Osteoblast (primary cell): Measurements from ENCODE around the gene ZNF790. TPM values are rescaled to one million over a fixed set of nuclear protein-coding genes. Genes with fewer than 3 reads are reported as not detected.

Source experiments
- DNase-seq: peaks from one replicate; pipeline ENCODE4 v3.0.0; 2011; ENCODE audit warnings: low spot score, mixed read lengths; ENCODE audit not compliant: insufficient read length; ENCODE audit errors: missing footprints
- H2AFZ ChIP-seq: 2 replicates; pipeline ENCODE4 v1.6.0; 2011; ENCODE audit warnings: mild to moderate bottlenecking, low read length
- H3K27ac ChIP-seq: 2 replicates; pipeline ENCODE4 v1.5.1; 2011; ENCODE audit warnings: mild to moderate bottlenecking, low read depth, low read length, moderate library complexity
- H3K27me3 ChIP-seq: 2 replicates; pipeline ENCODE4 v1.6.0; 2012; ENCODE audit warnings: mild to moderate bottlenecking, control low read depth, inconsistent platforms, low read length, moderate library complexity; ENCODE audit not compliant: insufficient read depth
- H3K36me3 ChIP-seq: 2 replicates; pipeline ENCODE4 v1.5.1; 2011; ENCODE audit warnings: mild to moderate bottlenecking, low read length, control low read depth, moderate library complexity; ENCODE audit not compliant: insufficient read depth
- H3K4me1 ChIP-seq: 2 replicates; pipeline ENCODE4 v1.5.1; 2011; ENCODE audit warnings: mild to moderate bottlenecking, low read length, control low read depth, moderate library complexity; ENCODE audit not compliant: insufficient read depth
- H3K4me2 ChIP-seq: 2 replicates; pipeline ENCODE4 v1.6.0; 2011; ENCODE audit warnings: mild to moderate bottlenecking, low read length; ENCODE audit not compliant: insufficient read depth
- H3K4me3 ChIP-seq: fragments of 200-600 bp; sonication (generic); 3 replicates; pipeline ENCODE4 v1.5.1; 2012; ENCODE audit warnings: mild to moderate bottlenecking, low read length, inconsistent platforms; ENCODE audit not compliant: insufficient read depth
- H3K79me2 ChIP-seq: 2 replicates; pipeline ENCODE4 v1.6.0; 2012; ENCODE audit warnings: mild to moderate bottlenecking, low read length, control low read depth, inconsistent platforms; ENCODE audit not compliant: insufficient read depth
- H3K9me3 ChIP-seq: 2 replicates; pipeline ENCODE4 v1.5.1; 2011; ENCODE audit warnings: low read depth, low read length, control low read depth
- H4K20me1 ChIP-seq: 2 replicates; pipeline ENCODE4 v1.6.0; 2012; ENCODE audit warnings: mild to moderate bottlenecking, low read length, control low read depth; ENCODE audit not compliant: insufficient read depth
- CTCF ChIP-seq: IDR thresholded peaks from 2 replicates; pipeline ENCODE4 v1.5.1; 2011; ENCODE audit warnings: mild to moderate bottlenecking, low read depth, low read length, moderate library complexity; ENCODE audit errors: extremely low read depth
- total RNA-seq: library from RNA; depleted of rRNA; stranded (reverse); fragments of >200 nt; gene quantifications from 2 replicates; pipeline ENCODE4 v1.2.3, GENCODE V29; 2012

ZNF790 gene
- total RNA-seq, 1 donor: 6.9 TPM

- no peaks in the 10 kb centered on the region for H3K27me3 ChIP-seq
- peaks cover under 1% of the 10 kb centered on the region for H3K36me3 ChIP-seq
- no peaks in the 10 kb centered on the region for H3K9me3 ChIP-seq
- peaks cover 33% of the 10 kb centered on the region for H3K79me2 ChIP-seq
- no peak for DNase-seq
- H4K20me1 ChIP-seq: no peaks in the 10 kb centered on the region
- peaks cover 12% of the 10 kb centered on the region for H3K4me1 ChIP-seq
- TF ChIP-seq CTCF: no peak
- H3K27ac ChIP-seq: peak overlapping the region; percentile 84
- H3K4me2 ChIP-seq: peak overlapping the region; percentile 97
- peak overlapping the region; percentile 99 for H2AFZ ChIP-seq
- peak overlapping the region; percentile 88 for H3K4me3 ChIP-seq
These were observed 667 bp upstream of the ZNF790 start for GRCh38 chr19:36838784-36839324.

GRCh38 chr19:36837176-36837905 lies 846 bp downstream of the ZNF790 start:
- H3K27me3 ChIP-seq: no peaks in the 10 kb centered on the region
- peaks cover 42% of the 10 kb centered on the region for H3K79me2 ChIP-seq
- H3K4me1 ChIP-seq: peaks cover 12% of the 10 kb centered on the region
- H3K27ac ChIP-seq: peak overlapping the region; percentile 84
- H3K4me2 ChIP-seq: peak overlapping the region; percentile 97
- H3K9me3 ChIP-seq: peaks cover 2% of the 10 kb centered on the region
- H2AFZ ChIP-seq: peak overlapping the region; percentile 99
- H3K36me3 ChIP-seq: peaks cover 9% of the 10 kb centered on the region
- H4K20me1 ChIP-seq: no peaks in the 10 kb centered on the region
- DNase-seq: peak; percentile 45
- no peak for TF ChIP-seq CTCF
- H3K4me3 ChIP-seq: peak overlapping the region; percentile 88

GRCh38 chr19:36833430-36833829 lies 4.8 kb downstream of the ZNF790 start:
- Histone ChIP-seq H3K36me3 (peaks cover 18% of the 10 kb centered on the region), H3K4me1 (peaks cover 7% of the 10 kb centered on the region), H3K27me3 (no peaks in the 10 kb centered on the region), H3K9me3 (peaks cover 20% of the 10 kb centered on the region), H4K20me1 (no peaks in the 10 kb centered on the region), H3K79me2 (peaks cover 60% of the 10 kb centered on the region), H3K4me2 (no peak overlapping the region), H3K4me3 (no peak overlapping the region), H2AFZ (no peak overlapping the region), H3K27ac (no peak overlapping the region)
- no peak for DNase-seq
- no peak for TF ChIP-seq CTCF

- Histone ChIP-seq H3K4me2 (no peak overlapping the region), H3K4me1 (no peaks in the 10 kb centered on the region), H4K20me1 (no peaks in the 10 kb centered on the region), H3K79me2 (no peaks in the 10 kb centered on the region), H3K4me3 (no peak overlapping the region), H3K36me3 (peaks cover 63% of the 10 kb centered on the region), H2AFZ (no peak overlapping the region), H3K9me3 (peaks cover 51% of the 10 kb centered on the region), H3K27ac (no peak overlapping the region), H3K27me3 (no peaks in the 10 kb centered on the region)
- no peak for TF ChIP-seq CTCF
- no peak for DNase-seq
These were observed 16.4 kb downstream of the ZNF790 start for GRCh38 chr19:36821758-36822157.
